Ishikawa (cell line): Measurements from ENCODE around the gene GAS2L2.

Experiments
- CEBPB ChIP-seq: IDR thresholded peaks from 2 replicates; pipeline ENCODE4 v1.6.1; 2012
- CREB1 ChIP-seq: IDR thresholded peaks from 2 replicates; pipeline ENCODE4 v1.6.1; 2012; ENCODE audit warnings: low read depth
- EGR1 ChIP-seq: IDR thresholded peaks from 2 replicates; pipeline ENCODE4 v1.6.1; 2012
- EP300 ChIP-seq: IDR thresholded peaks from 2 replicates; pipeline ENCODE4 v1.6.1; 2012; ENCODE audit warnings: borderline replicate concordance
- FOXM1 ChIP-seq: IDR thresholded peaks from 2 replicates; pipeline ENCODE4 v1.6.1; 2012; ENCODE audit warnings: low read depth, borderline replicate concordance
- NFIC ChIP-seq: IDR thresholded peaks from 2 replicates; pipeline ENCODE4 v1.6.1; 2012
- RAD21 ChIP-seq: IDR thresholded peaks from 2 replicates; pipeline ENCODE4 v1.6.1; 2012; ENCODE audit warnings: low read depth
- TAF1 ChIP-seq: IDR thresholded peaks from 2 replicates; pipeline ENCODE4 v1.6.1; 2012; ENCODE audit warnings: low read depth, mild to moderate bottlenecking
- TCF12 ChIP-seq: IDR thresholded peaks from 2 replicates; pipeline ENCODE4 v1.6.1; 2012; ENCODE audit warnings: low read depth
- TEAD4 ChIP-seq: IDR thresholded peaks from 2 replicates; pipeline ENCODE4 v1.6.1; 2012
- YY1 ChIP-seq: IDR thresholded peaks from 2 replicates; pipeline ENCODE4 v1.6.1; 2012; ENCODE audit warnings: low read depth
- ZBTB7A ChIP-seq: IDR thresholded peaks from 2 replicates; pipeline ENCODE4 v1.6.1; 2012; ENCODE audit warnings: low read depth
- TF ChIP-seq, protein P1 (sequence below): IDR thresholded peaks from 2 replicates; pipeline ENCODE4 v1.6.1; 2012
- TF ChIP-seq, protein P2 (sequence below): IDR thresholded peaks from 2 replicates; pipeline ENCODE4 v1.6.1; 2012; ENCODE audit warnings: low read depth, mild to moderate bottlenecking
- TF ChIP-seq, protein P3 (sequence below): IDR thresholded peaks from 2 replicates; pipeline ENCODE4 v1.6.1; 2012

Gene GAS2L2

DNA sequence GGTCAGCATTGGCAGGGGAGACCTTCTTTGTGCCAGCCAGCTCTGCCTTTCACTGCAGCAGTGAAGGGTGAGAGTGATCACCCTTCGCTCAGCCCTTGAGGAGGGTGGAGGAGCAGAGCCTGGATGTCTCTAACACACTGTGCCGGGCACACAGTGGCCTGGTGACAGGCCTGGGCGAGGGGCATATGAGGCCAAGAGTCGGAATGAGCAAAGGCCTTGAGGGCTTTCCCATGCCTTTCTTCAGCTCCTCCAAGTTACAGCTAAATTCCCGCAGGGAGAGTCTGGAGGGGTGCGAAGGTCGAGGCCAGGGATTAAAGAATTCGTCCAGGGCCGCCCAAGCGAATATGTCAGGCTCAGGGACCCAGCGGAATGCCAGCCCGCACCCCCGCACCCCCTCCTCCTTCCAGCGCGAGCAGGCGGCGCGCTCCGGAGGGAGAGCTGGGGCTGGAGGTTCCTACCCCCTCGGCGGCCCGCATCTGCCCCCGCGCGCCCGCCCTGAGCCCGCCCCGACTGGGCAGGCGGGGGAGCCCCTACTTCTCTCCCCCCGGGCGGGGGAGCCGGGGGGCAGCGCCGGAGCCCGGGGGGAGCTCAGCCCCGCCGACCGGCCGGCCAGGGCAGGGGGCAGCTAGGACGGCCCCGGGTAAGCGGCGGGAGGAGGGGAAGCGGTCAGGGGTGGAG is 21.7 kb downstream of the GAS2L2 start, which contains the start of gene RASL10B:
Gene RASL10B (plus strand): TSS at position 401 of the 678 bp plus-strand sequence. CDS start 3,546 bp downstream, outside the sequence.
- TF ChIP-seq EGR1 = peak; percentile 85
- TF ChIP-seq TAF1 = no peak
- no peak for TF ChIP-seq EP300
- TF ChIP-seq, protein P1, sequence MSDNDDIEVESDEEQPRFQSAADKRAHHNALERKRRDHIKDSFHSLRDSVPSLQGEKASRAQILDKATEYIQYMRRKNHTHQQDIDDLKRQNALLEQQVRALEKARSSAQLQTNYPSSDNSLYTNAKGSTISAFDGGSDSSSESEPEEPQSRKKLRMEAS = peak; percentile 39; the same call in 1 of the 2 replicates
- TF ChIP-seq, protein P2, sequence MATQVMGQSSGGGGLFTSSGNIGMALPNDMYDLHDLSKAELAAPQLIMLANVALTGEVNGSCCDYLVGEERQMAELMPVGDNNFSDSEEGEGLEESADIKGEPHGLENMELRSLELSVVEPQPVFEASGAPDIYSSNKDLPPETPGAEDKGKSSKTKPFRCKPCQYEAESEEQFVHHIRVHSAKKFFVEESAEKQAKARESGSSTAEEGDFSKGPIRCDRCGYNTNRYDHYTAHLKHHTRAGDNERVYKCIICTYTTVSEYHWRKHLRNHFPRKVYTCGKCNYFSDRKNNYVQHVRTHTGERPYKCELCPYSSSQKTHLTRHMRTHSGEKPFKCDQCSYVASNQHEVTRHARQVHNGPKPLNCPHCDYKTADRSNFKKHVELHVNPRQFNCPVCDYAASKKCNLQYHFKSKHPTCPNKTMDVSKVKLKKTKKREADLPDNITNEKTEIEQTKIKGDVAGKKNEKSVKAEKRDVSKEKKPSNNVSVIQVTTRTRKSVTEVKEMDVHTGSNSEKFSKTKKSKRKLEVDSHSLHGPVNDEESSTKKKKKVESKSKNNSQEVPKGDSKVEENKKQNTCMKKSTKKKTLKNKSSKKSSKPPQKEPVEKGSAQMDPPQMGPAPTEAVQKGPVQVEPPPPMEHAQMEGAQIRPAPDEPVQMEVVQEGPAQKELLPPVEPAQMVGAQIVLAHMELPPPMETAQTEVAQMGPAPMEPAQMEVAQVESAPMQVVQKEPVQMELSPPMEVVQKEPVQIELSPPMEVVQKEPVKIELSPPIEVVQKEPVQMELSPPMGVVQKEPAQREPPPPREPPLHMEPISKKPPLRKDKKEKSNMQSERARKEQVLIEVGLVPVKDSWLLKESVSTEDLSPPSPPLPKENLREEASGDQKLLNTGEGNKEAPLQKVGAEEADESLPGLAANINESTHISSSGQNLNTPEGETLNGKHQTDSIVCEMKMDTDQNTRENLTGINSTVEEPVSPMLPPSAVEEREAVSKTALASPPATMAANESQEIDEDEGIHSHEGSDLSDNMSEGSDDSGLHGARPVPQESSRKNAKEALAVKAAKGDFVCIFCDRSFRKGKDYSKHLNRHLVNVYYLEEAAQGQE = no peak
- peak; percentile 74 for TF ChIP-seq TEAD4

DNA sequence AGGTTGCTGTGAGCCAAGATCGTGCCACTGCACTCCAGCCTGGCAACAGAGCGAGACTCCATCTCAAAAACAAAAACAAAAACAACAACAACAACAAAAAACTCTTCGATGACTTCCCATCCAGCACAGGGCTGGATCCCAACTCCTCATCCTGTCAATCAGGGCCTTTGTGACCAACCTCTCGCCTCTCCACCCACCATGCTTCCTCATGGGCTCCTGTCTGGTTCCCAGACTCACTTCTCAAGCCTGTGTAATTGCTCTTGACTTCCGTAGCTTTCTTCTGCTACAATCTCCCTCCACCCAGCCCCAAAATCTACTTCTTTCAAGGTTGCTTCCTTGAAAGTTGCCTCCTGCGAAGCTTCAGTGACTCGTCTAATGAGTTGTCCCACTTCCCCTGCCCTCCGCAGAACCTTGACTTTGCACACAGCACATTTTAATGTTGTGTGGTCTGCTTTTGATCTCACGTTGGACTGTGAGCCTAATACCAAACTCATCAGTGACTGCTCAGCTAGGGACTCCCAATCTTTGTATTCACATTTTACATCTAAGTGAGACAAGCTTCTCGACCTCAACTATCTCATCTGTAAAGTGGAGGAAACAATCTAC is 22.5 kb downstream of the GAS2L2 start:
- TF ChIP-seq, protein P2 = no peak
- TF ChIP-seq TCF12 (no peak), TEAD4 (no peak), TAF1 (no peak), FOXM1 (no peak)

DNA sequence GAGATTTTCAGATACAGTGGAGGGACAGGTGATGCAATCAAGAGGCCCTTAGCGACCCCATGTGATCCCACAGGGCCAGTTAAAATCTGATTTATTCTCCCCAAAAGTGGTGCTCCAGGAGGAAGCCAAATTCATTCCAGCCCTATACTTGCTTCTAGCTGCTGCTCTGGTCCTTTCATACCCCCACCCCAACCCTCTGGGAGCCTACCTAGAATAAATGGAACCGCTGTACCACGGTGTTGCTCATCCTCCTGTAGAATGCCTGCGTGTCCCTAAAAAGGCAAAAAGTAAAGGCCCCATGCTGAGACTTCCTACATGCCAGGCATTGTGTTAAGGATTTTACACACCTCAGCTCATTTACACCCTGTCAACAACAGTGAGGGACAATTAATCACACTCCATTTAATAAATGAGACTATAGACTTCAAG is 23.6 kb downstream of the GAS2L2 start:
- peak; percentile 86 for TF ChIP-seq TEAD4
- TF ChIP-seq RAD21 = no peak
- 0 out of 2 replicates have a peak, but pooled peaks have one; percentile 20 for TF ChIP-seq YY1
- no peak for TF ChIP-seq EGR1
- TF ChIP-seq CEBPB = 0 out of 2 replicates have a peak, but pooled peaks have one; percentile 10
- TF ChIP-seq EP300 = peak; percentile 44; the same call in 1 of the 2 replicates
- TF ChIP-seq TCF12 = peak; percentile 49; the same call in 1 of the 2 replicates
- TF ChIP-seq NFIC = peak; percentile 62; the same call in 1 of the 2 replicates
- TF ChIP-seq, protein P1 = no peak

DNA sequence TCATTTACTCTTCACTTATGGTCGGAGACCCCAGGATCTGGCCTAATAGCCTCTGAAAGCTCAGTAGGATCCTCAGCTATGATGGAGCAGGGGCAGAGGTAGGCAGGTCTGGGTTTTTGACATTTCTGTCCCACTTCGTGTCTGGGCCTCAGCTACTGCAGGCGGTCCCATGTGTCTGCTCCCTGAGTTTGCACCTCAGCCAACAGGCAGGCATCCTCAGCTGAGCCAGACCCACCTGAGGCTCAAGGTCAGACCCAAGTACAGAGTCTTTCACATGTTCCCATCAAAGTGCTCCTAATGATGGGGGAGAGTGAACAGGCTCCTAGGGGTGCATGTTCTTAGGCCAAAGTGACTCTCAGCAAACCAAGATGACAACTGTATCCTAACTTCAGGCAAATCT is 24.5 kb downstream of the GAS2L2 start:
- TF ChIP-seq CEBPB = no peak

DNA sequence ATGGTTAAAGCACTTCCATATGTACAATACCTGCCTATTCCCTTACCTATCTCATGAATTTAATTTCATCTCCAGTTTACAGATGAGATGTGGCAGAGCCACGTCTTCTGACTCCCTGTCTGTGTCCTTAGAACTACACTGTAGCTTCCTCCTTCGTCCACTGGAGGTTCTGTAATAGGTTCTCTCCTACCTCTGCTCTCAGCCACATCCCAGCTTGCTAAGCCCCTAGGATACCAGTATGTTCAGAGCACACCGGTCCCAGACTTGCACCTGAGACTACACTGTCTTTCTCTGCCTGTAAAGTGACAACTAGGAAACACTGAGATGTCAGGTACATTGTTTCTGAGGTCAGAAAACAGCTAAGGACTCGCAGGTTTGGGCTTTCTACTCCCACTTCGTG is 25.4 kb downstream of the GAS2L2 start:
- TF ChIP-seq FOXM1 (no peak), EGR1 (no peak), TCF12 (no peak), CREB1 (no peak), NFIC (no peak), EP300 (no peak)

DNA sequence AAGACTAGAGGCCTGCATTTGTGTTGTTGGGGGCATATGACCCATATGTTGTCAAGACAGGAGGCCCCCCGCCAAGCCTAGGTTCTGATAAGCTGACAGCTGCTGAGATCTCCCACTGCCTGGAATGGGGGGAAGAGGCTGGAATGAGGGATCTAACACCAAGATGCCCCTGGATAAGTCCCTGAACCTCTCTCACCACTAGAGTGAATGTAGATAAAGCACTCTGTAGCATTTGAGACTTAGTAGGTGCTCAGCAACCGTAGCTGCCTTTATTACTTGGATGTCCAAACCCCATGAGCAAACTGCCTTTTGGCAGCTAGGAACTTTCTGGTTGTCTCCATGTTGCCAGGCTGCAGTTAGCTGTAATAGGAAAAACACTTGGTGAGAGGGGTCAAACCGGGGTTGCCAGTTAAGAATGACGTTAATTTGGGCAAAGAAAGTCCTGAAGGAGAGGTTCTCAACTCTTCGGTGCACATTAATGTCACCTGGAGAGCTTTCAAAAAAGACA is 26.0 kb downstream of the GAS2L2 start:
- no peak for TF ChIP-seq ZBTB7A
- TF ChIP-seq, protein P2 = no peak
- TF ChIP-seq CEBPB = no peak
- no peak for TF ChIP-seq YY1
- no peak for TF ChIP-seq EP300
- no peak for TF ChIP-seq TAF1
- no peak for TF ChIP-seq TEAD4
- TF ChIP-seq RAD21 = no peak
- TF ChIP-seq NFIC = no peak
- TF ChIP-seq TCF12 = no peak
- TF ChIP-seq, protein P3, sequence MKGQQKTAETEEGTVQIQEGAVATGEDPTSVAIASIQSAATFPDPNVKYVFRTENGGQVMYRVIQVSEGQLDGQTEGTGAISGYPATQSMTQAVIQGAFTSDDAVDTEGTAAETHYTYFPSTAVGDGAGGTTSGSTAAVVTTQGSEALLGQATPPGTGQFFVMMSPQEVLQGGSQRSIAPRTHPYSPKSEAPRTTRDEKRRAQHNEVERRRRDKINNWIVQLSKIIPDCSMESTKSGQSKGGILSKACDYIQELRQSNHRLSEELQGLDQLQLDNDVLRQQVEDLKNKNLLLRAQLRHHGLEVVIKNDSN = no peak
- TF ChIP-seq, protein P1 = no peak
- no peak for TF ChIP-seq CREB1
- TF ChIP-seq EGR1 = no peak
- TF ChIP-seq FOXM1 = no peak
